H1 (cell line): Measurements from ENCODE around the gene C19orf25.

Experiments
- HDAC2 ChIP-seq, 2 experiments: fragments of 300-600 bp in 1 of 2; sonication (generic) in 1 of 2; IDR thresholded peaks; 2 replicates each; pipeline ENCODE4 v1.6.1; 2011 to 2012; ENCODE audit warnings: low read depth in 2 of 2, low read length in 2 of 2, mild to moderate bottlenecking in 2 of 2, moderate library complexity in 2 of 2, borderline replicate concordance in 1 of 2, inconsistent platforms in 1 of 2
- KDM1A ChIP-seq: fragments of 200-600, 300-600 bp; sonication (generic); IDR thresholded peaks from 2 replicates; pipeline ENCODE4 v1.7.1; 2016; ENCODE audit warnings: mild to moderate bottlenecking, low read length, borderline replicate concordance
- TBP ChIP-seq: IDR thresholded peaks from 2 replicates; pipeline ENCODE4 v1.6.1; 2011; ENCODE audit warnings: low read depth, low read length, improper control_type of control experiment
- ZNF274 ChIP-seq: IDR thresholded peaks from 2 replicates; pipeline ENCODE4 v1.7.0; 2012; ENCODE audit warnings: low read length, borderline replicate concordance; ENCODE audit errors: extremely low read depth
- TF ChIP-seq, protein P1 (sequence below): IDR thresholded peaks from 2 replicates; pipeline ENCODE4 v1.6.1; 2011; ENCODE audit warnings: low read depth, mild to moderate bottlenecking, low read length; ENCODE audit not compliant: insufficient read depth

DNA sequence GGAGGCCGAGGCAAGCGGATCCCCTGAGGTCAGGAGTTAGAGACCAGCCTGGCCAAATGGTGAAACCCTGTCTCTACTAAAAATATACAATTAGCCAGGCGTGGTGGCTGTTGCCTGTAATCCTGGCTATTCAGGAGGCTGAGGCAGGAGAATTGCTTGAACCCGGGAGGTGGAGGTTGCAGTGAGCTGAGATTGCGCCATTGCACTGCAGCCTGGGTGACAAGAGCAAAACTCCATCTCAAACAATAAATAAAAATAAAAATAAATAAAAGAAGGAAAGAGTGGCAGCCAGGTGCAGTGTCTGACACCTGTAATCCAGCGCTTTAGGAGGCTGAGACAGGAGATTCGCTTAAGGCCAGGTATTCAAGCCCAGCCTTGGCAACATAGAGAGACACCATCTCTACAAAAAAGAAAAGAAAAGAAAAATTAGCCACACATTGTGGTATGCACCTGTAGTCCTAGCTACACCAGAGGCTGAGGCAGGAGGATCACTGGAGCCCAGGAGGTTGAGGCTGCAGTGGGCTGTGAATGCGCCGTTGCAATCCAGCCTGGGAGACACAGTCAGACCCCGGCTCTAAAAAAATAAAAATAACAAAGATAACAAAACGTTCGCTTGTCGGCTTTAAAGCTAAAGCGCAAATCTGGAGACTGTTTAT, 23.5 kb upstream of the C19orf25 start:
- no peak for TF ChIP-seq KDM1A
- no peak for TF ChIP-seq ZNF274
- TF ChIP-seq, protein P1, sequence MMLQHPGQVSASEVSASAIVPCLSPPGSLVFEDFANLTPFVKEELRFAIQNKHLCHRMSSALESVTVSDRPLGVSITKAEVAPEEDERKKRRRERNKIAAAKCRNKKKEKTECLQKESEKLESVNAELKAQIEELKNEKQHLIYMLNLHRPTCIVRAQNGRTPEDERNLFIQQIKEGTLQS: no peak
- no peak for TF ChIP-seq HDAC2 (IDR thresholded peaks at IDR 0.05; ENCODE audit: borderline replicate concordance in 1 of 2, low read depth in 2 of 2, low read length in 2 of 2)
- no peak for TF ChIP-seq TBP
